Measurements from ENCODE around the gene HCN2. TPM values are rescaled to one million over a fixed set of nuclear protein-coding genes. Genes with fewer than 3 reads are reported as not detected.

Gene HCN2
- total RNA-seq, 3 donors from 2014 or later, result under 0.01 to 0.44 TPM; not detected in 1

GRCh38 chr19:640606-641189 is 51.0 kb downstream of the HCN2 start:
- Histone ChIP-seq H3K9me3 (no peaks in the 10 kb centered on the region), H3K4me1 (peaks cover 0 to 7% of the 10 kb centered on the region in 2 donors), H3K4me3 (no peak overlapping the region), H3K36me3 (no peaks in the 10 kb centered on the region), H3K27me3 (no peaks in the 10 kb centered on the region), H3K27ac (no peak overlapping the region)
- no peak for TF ChIP-seq POLR2AphosphoS5 (IDR thresholded peaks at IDR 0.05)
- TF ChIP-seq POLR2A (IDR thresholded peaks at IDR 0.05), result no peak
- no peak for TF ChIP-seq CTCF (IDR thresholded peaks at IDR 0.05)
- intact Hi-C loops (cut with DNase I; ENCODE audit: low total_unique reads), result no loop called here
- no peak for DNase-seq (ENCODE audit: low spot score in 2 of 2)

- H3K4me3 ChIP-seq, result peak overlapping the region in 1 of 3 donors; percentile 33
- intact Hi-C loops (cut with DNase I; ENCODE audit: low total_unique reads), result no loop called here
- TF ChIP-seq POLR2AphosphoS5 (IDR thresholded peaks at IDR 0.05), result no peak
- TF ChIP-seq CTCF (IDR thresholded peaks at IDR 0.05), result no peak
- TF ChIP-seq POLR2A (IDR thresholded peaks at IDR 0.05), result no peak
- no peaks in the 10 kb centered on the region for H3K36me3 ChIP-seq
- H3K9me3 ChIP-seq, result no peaks in the 10 kb centered on the region
- DNase-seq (ENCODE audit: low spot score in 2 of 2), result peak in 1 of 2 donors; percentile 67
- H3K27me3 ChIP-seq, result no peaks in the 10 kb centered on the region
- H3K27ac ChIP-seq, result peak overlapping the region in 1 of 2 donors; percentile 3
- peaks cover 0 to 7% of the 10 kb centered on the region in 2 donors for H3K4me1 ChIP-seq
Observed at GRCh38 chr19:641702-642101, 52.0 kb downstream of the HCN2 start.

DNA sequence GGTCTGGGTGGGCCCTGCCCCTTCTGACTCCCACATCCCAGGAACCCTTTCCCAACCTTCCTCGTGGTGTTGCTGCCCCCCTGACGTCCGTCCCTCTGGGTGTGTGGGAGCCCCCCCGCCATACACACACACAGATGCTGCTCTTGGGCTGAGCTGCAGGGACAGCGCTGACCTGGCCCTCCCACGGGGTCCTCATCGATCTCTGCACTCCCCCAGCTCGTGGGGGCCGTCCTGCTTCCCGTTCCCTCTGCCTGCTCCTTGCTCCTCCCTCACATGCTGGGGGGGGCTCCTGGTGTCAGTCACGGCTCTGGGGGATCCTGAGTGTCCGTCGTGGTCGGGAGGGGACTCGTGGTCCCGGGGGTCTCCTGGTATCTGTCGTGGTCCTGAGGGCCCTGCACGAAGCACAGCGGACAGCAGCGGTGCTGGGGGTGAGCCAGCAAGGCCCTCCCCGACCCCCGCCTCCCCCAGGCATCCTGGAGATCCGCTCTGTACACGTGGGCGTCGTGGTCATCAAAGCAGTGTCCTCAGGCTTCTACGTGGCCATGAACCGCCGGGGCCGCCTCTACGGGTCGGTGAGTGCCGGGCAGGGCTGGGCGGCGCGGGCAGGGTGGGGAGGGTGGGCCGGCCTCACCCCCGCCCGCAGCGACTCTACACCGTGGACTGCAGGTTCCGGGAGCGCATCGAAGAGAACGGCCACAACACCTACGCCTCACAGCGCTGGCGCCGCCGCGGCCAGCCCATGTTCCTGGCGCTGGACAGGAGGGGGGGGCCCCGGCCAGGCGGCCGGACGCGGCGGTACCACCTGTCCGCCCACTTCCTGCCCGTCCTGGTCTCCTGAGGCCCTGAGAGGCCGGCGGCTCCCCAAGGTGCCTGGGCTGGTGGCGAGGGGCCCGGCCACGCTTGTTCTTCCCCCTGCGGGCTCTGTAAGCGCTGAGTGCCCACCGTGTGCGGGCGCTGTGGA is 53.4 kb downstream of the HCN2 start:
- peak overlapping the region in 2 of 3 donors; percentile 18 to 19 for H3K4me3 ChIP-seq
- no peak for DNase-seq (ENCODE audit: low spot score in 2 of 2)
- peak overlapping the region in 1 of 2 donors; percentile 7 for H3K27ac ChIP-seq
- no peaks in the 10 kb centered on the region for H3K36me3 ChIP-seq
- no peaks in the 10 kb centered on the region for H3K9me3 ChIP-seq
- intact Hi-C loops (cut with DNase I; ENCODE audit: low total_unique reads), result no loop called here
- H3K27me3 ChIP-seq, result no peaks in the 10 kb centered on the region
- peaks cover 0 to 7% of the 10 kb centered on the region in 2 donors for H3K4me1 ChIP-seq
- TF ChIP-seq POLR2A (IDR thresholded peaks at IDR 0.05), result no peak
- no peak for TF ChIP-seq POLR2AphosphoS5 (IDR thresholded peaks at IDR 0.05)
- TF ChIP-seq CTCF (IDR thresholded peaks at IDR 0.05), result no peak

- Histone ChIP-seq H3K9me3 (no peaks in the 10 kb centered on the region), H3K4me1 (peaks cover 0 to 5% of the 10 kb centered on the region in 2 donors), H3K27ac (no peak overlapping the region), H3K27me3 (no peaks in the 10 kb centered on the region), H3K4me3 (no peak overlapping the region), H3K36me3 (no peaks in the 10 kb centered on the region)
- no peak for DNase-seq (ENCODE audit: low spot score in 2 of 2)
- no peak for TF ChIP-seq POLR2A (IDR thresholded peaks at IDR 0.05)
- no peak for TF ChIP-seq CTCF (IDR thresholded peaks at IDR 0.05)
- no peak for TF ChIP-seq POLR2AphosphoS5 (IDR thresholded peaks at IDR 0.05)
- intact Hi-C loops (cut with DNase I; ENCODE audit: low total_unique reads), result no loop called here
Observed at GRCh38 chr19:643736-644135, 54.1 kb downstream of the HCN2 start.

DNA sequence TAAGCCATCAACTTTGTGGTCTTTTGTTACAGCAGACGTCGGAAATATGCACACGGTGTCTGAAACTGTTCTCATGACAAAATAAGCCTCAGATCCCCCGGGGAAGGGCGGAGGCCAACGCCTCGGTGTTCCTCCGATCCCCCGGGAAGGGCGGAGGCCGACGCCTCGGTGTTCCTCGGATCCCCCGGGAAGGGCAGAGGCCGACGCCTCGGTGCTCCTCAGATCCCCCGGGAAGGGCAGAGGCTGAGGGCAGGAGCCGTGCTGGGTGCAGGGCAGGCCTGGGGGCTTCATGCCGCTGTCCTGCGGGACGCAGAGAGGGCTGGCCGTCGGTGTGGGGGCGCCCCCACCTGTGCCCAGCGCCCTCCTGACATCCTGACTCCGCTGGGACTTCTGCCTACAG is 54.7 kb downstream of the HCN2 start:
- no peaks in the 10 kb centered on the region for H3K9me3 ChIP-seq
- no peaks in the 10 kb centered on the region for H3K36me3 ChIP-seq
- TF ChIP-seq POLR2AphosphoS5 (IDR thresholded peaks at IDR 0.05) (no peak), POLR2A (IDR thresholded peaks at IDR 0.05) (no peak), CTCF (IDR thresholded peaks at IDR 0.05) (no peak)
- no peaks in the 10 kb centered on the region for H3K4me1 ChIP-seq
- no peak overlapping the region for H3K4me3 ChIP-seq
- DNase-seq (ENCODE audit: low spot score in 2 of 2), result no peak
- H3K27me3 ChIP-seq, result no peaks in the 10 kb centered on the region
- H3K27ac ChIP-seq, result no peak overlapping the region
- intact Hi-C loops (cut with DNase I; ENCODE audit: low total_unique reads), result no loop called here

All from breast epithelium (tissue), 4 donors.